ENCODE results near the gene ACAA1.

DNA sequence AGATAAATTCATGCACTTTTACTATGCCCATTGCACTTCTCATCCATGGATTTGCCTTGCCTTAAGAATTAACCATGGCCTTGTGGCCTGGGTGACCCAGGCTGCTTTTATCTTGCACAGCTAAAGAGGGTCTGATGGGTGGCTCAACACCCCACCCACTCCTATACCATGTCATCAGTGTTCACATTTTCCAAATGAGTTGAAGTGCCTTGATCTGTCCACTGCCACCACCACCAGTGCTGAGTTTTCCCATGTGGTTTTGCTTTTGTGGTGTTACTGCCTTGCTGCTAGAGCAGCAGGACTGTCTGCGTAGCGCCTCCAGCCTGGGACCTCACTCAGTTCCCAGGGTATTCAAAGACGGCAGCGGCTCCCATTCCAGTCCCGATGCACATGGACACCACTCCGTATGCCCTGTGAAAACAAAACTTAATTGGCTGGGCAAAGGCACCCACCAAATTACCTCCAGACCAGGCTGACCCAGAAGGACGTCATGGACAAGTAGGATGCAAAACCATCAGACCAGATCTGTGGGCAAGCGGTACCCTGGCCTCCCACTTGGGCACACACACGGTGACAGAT is 14.1 kb downstream of the ACAA1 start:
- TF ChIP-seq BACH1 (IDR thresholded peaks at IDR 0.05; ENCODE audit: borderline replicate concordance), result no peak
- TF ChIP-seq, protein P1, sequence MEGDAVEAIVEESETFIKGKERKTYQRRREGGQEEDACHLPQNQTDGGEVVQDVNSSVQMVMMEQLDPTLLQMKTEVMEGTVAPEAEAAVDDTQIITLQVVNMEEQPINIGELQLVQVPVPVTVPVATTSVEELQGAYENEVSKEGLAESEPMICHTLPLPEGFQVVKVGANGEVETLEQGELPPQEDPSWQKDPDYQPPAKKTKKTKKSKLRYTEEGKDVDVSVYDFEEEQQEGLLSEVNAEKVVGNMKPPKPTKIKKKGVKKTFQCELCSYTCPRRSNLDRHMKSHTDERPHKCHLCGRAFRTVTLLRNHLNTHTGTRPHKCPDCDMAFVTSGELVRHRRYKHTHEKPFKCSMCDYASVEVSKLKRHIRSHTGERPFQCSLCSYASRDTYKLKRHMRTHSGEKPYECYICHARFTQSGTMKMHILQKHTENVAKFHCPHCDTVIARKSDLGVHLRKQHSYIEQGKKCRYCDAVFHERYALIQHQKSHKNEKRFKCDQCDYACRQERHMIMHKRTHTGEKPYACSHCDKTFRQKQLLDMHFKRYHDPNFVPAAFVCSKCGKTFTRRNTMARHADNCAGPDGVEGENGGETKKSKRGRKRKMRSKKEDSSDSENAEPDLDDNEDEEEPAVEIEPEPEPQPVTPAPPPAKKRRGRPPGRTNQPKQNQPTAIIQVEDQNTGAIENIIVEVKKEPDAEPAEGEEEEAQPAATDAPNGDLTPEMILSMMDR (IDR thresholded peaks at IDR 0.05 in 2 of 3, conservative IDR thresholded peaks at IDR 0.05 in 1 of 3; ENCODE audit: control insufficient read depth in 2 of 3, extremely low read depth in 1 of 3, insufficient read depth in 1 of 3, low read depth in 3 of 3, low read length in 3 of 3), result no peak

Measured in GM12878 (cell line).